GM12801 (cell line): ENCODE data around the gene LRRTM1.

Experiments
- CTCF ChIP-seq: IDR thresholded peaks from one replicate; pipeline ENCODE4 v1.5.1; 2011; ENCODE audit warnings: control low read depth; ENCODE audit not compliant: insufficient read length; ENCODE audit errors: extremely low read depth

LRRTM1 gene

GRCh38 chr2:80333886-80334285 lies 29.3 kb upstream of the LRRTM1 start:
- TF ChIP-seq CTCF: no peak

GRCh38 chr2:80330527-80331450 lies 26.2 kb upstream of the LRRTM1 start:
- TF ChIP-seq CTCF: no peak

GRCh38 chr2:80329491-80329890 lies 24.9 kb upstream of the LRRTM1 start:
- no peak for TF ChIP-seq CTCF

- TF ChIP-seq CTCF: no peak
These were observed 23.6 kb upstream of the LRRTM1 start for GRCh38 chr2:80328159-80328571.

- no peak for TF ChIP-seq CTCF
These were observed 22.3 kb upstream of the LRRTM1 start for GRCh38 chr2:80326861-80327260.

GRCh38 chr2:80326214-80326613 lies 21.7 kb upstream of the LRRTM1 start:
- TF ChIP-seq CTCF: no peak

GRCh38 chr2:80324525-80324924 lies 20.0 kb upstream of the LRRTM1 start:
- no peak for TF ChIP-seq CTCF
